Glomerular endothelial cell (primary cell): Measurements from ENCODE around the gene KIAA0825. TPM values are rescaled to one million over a fixed set of nuclear protein-coding genes. Genes with fewer than 3 reads are reported as not detected.

Source experiments
- DNase-seq: peaks from one replicate; pipeline ENCODE4 v3.0.0-alpha.2; 2011; ENCODE audit warnings: low read depth, low spot score; ENCODE audit errors: extremely low read depth
- total RNA-seq: library from RNA; depleted of rRNA; stranded (reverse); fragments of >200 nt; gene quantifications from 2 replicates; pipeline ENCODE4 v1.2.3, GENCODE V29; 2015

Gene KIAA0825
- total RNA-seq, 1 donor from 2014 or later = 3.0 TPM

DNA sequence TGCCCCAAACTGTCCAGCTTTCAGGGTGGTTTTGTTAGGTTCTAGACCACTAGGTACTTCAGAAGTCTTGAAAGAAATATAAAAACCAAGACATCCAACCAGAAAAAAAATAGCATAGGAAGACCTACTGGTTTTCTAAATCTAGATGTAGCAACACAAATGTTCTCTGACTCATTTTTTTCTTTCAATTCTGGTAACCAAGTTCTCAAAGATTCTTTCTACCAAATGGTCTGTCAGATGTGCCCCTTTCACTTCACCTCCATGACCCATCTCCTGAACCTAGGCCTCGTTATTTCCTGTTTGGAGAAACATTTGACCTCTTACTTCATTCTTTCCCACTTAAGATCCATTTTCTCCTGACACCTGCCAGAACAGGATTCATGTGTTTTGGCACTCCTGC lies 355.3 kb downstream of the KIAA0825 start:
- DNase-seq = no peak

- no peak for DNase-seq
Measured at GRCh38 chr5:94260096-94260495, 358.3 kb downstream of the KIAA0825 start.

DNA sequence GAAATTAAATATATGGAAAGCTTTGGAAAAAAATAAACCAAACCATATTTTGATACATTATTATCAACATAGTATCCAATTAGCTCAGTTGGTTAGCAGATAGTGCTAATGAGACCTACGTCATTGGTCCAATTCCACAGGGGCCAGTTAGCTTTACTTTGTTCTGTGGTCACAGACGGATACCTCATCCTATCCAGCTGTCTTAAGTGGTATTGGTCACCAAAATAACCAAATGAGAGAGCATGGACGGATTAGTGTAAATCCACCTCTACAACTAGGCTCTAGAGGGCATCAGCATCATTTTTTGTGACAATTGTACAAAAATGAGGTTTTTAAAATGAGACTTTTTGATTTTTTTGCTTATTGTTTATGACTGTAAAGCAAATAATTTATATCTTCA lies 364.2 kb downstream of the KIAA0825 start:
- DNase-seq = no peak

GRCh38 chr5:94250985-94251384 lies 367.4 kb downstream of the KIAA0825 start:
- no peak for DNase-seq

- no peak for DNase-seq
Measured at GRCh38 chr5:94249430-94249829, 369.0 kb downstream of the KIAA0825 start.

- no peak for DNase-seq
Measured at GRCh38 chr5:94248175-94248875, 370.1 kb downstream of the KIAA0825 start.

- no peak for DNase-seq
Measured at GRCh38 chr5:94245608-94246007, 372.8 kb downstream of the KIAA0825 start.

DNA sequence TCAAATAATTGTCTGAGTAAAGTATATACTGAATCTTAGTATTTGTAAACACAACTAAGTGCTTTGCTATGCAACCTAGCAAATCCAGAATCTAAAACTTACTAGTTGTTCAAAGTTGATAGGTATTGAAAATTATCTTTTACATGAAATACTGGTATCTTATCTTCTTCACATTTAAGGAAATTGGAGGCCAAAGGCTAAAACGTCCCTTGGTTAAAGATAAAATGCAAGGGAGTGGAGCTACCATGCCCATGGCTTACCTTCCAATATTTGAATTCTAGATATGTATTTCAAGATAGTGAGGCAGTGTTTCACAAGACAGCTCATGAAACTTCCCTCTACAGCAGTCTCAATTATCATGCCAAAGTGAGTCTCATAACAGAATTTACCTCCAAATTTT lies 373.5 kb downstream of the KIAA0825 start:
- no peak for DNase-seq

DNA sequence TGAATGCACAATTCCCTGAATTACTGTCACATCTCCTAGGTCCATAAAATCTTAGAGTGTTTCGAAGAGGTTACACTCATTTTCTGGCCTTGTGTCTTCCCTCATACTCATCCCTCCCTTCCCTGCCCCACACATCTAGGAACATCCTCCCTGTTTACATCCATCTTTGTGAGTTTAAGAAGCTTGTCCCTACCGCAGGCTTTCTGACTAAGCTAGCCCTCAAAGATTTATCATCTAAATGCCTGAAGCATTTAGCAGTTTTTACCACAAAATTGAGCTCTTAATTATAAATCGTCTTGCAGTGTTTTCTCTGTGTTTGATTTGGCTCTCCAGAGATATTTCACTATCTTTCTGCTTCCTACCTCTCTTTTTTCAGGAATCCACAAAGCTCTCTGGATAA lies 374.8 kb downstream of the KIAA0825 start:
- no peak for DNase-seq

- no peak for DNase-seq
Measured at GRCh38 chr5:94240993-94241651, 377.3 kb downstream of the KIAA0825 start.

GRCh38 chr5:94240596-94240992 lies 377.8 kb downstream of the KIAA0825 start:
- DNase-seq = no peak

- DNase-seq = no peak
Measured at GRCh38 chr5:94240134-94240533, 378.3 kb downstream of the KIAA0825 start.

DNA sequence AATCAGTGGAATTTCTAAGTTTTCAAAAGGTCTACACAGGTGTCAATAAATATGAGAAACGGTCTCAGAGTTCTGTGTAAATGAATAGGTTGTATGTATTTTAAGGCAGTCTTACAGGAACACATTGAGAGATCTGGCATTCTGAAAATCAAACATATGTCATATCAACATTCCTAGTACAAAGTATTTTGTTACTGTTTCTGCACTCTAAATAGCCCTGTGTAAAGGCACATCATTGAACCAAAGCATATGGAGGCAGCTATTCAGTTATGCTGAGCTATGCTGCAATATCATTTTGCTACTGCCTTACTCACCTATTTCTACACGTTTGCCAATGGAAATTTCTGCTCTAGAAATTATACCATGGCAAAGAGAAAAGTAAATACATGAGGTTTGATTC lies 379.1 kb downstream of the KIAA0825 start:
- DNase-seq = no peak

DNA sequence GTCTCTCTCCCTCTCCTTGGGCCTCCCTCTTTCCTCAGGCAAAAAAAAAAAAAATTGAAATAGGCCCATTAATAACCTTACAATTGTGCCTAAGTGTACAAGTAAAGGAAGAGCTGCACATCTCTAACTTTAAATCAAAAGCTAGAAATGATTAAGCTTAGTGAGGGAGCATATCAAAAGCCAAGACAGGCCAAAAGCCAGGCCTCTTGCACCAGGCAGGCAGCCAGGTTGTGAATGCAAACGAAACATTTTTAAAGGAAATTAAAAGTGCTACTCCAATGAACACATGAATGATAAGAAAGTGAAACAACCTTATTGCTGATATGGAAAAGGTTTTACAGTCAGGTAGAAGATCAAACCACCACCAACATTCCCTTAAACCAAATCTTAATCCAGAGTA lies 383.4 kb downstream of the KIAA0825 start:
- DNase-seq = no peak

- no peak for DNase-seq
Measured at GRCh38 chr5:94228791-94229190, 389.6 kb downstream of the KIAA0825 start.

GRCh38 chr5:94223235-94223634 lies 395.2 kb downstream of the KIAA0825 start:
- no peak for DNase-seq

DNA sequence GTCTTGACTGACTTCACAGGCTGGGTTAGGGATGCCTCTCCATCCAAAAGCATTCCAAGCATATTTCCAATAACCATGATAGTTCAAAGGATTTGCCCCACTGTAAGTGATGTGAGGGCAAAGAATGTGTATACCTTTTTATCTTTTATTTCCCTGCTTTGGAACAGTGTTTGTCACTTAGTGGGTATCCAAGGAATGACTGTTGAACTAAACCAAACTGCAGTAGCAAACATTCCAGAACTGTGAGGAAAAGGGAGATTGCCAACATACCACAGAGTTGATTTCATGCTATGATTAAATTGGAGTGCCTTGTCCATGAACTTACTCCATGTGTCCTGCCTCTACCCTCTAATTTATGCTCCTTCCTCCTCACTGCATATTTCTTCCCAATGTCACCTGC lies 400.0 kb downstream of the KIAA0825 start:
- DNase-seq = no peak

GRCh38 chr5:94217745-94218144 lies 400.7 kb downstream of the KIAA0825 start:
- no peak for DNase-seq

DNA sequence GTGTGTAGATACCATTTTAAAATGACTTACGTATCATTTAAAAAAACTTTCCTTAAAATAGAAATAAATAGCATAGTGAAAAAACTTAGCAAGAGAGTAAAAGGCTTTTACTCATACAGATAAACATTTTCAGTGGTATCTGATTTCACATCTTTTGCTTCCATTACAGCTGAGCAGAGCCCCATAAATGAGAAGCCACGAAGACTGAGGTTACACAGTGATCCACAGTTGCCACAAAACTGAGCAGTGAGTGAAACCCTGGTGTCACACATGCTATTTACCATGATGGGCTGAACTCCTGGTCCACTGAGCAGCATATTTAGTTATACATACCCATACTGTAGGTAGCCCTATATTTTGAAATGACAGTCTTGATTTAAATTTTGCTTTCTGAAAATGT lies 401.2 kb downstream of the KIAA0825 start:
- DNase-seq = no peak

GRCh38 chr5:94212476-94212875 lies 405.9 kb downstream of the KIAA0825 start:
- DNase-seq = no peak

DNA sequence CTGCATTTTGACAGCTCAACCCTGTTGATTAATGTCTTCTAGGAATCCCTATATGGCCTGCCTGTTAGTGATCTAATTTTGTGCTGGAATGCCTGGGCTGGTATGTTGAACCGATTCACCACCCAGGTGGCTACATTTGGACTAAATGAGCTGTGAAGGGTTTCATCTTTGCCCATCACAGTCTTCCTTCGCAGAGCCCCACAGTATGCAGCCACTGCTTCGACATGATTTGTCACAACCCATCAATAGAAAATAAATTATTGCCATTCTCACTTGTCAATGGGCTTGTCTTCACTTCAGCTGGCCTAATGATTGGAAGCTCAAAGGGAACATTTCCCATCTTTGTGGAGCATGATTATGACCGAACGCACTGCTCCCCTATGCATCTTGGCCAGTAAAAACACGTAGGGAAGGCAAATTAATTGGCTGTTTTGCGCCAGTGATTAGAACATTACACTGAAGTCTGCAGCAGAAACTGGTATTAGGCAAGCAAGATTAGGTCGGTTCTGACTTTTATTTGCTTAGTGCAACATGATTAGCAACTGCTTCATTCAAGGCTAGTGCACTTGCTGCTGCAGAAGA lies 408.5 kb downstream of the KIAA0825 start:
- DNase-seq = no peak

DNA sequence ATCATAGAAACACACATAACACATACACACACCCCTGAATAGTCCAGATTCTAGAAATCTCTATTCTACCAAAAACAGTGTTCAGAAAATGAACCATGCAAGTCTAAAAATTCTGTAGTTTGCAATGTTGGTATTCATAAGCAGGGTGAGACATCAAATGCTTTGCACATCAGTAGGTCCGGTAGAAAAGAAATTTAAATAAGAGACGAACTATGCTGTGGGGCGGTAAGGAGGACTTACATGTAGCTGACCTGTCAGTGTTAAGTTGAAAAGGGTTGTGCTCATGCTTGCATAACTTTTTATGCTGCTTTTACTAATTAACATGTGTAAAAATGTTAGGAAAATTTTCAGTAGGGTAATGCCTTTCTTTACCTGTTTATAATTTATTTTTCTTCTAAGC lies 409.1 kb downstream of the KIAA0825 start:
- DNase-seq = no peak
